Omental fat pad (tissue), 4 donors: ENCODE data around the gene CUBN. TPM values are rescaled to one million over a fixed set of nuclear protein-coding genes. Genes with fewer than 3 reads are reported as not detected.

Experiments used
- ATAC-seq: fragments of 150-250 bp; one replicate; pipeline ENCODE4 v1.9.1; 2016; ENCODE audit warnings: mild to moderate bottlenecking, moderate library complexity; ENCODE audit not compliant: low FRiP score
- DNase-seq: peaks from one replicate; pipeline ENCODE4 v3.0.0-alpha.2; 2019; ENCODE audit warnings: low spot score
- CTCF ChIP-seq, 3 donors: fragments of 450-650 bp; IDR thresholded peaks; one replicate each; pipeline ENCODE4 v1.5.1; 2016 to 2017; ENCODE audit warnings: antibody characterized with exemption in 3 of 3, mild to moderate bottlenecking in 3 of 3, moderate library complexity in 2 of 3
- total RNA-seq, 4 donors: library from RNA; depleted of rRNA; stranded (reverse); fragments of >200 nt; gene quantifications; one replicate each; pipeline ENCODE4 v1.1.0, GENCODE V29; 2016

The CUBN gene
- total RNA-seq, 4 donors from 2014 or later, result 1.6 to 4.5 (median 2.2) TPM

GRCh38 chr10:17053061-17053460 lies 76.5 kb downstream of the CUBN start:
- DNase-seq (no peak), ATAC-seq (no peak)
- no peak for TF ChIP-seq CTCF (IDR thresholded peaks at IDR 0.05)

DNA sequence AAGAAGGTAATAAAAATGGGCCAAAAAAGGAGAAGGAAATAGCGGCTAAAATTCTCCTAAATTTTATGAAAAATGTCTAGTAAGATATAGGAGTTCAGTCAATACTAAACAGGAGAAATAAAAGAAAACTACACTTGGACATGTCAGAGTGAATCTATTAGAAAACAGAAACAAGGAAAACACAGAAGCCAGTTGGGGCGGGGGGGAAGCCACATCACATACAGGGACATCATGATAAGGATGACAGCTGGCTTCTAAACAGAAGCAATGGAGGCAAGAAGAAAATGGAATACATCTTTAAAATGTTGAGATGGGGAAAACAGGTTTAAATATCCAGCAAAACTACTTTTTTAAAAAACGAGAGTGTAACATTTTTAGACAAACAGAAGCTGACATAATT lies 77.8 kb downstream of the CUBN start:
- no peak for DNase-seq
- no peak for TF ChIP-seq CTCF (IDR thresholded peaks at IDR 0.05)

GRCh38 chr10:17049195-17049594 lies 80.4 kb downstream of the CUBN start:
- TF ChIP-seq CTCF (IDR thresholded peaks at IDR 0.05), result no peak
- ATAC-seq (no peak), DNase-seq (no peak)

More for the DNA sequence above, 77.8 kb downstream of the CUBN start:
- ATAC-seq, result no peak

DNA sequence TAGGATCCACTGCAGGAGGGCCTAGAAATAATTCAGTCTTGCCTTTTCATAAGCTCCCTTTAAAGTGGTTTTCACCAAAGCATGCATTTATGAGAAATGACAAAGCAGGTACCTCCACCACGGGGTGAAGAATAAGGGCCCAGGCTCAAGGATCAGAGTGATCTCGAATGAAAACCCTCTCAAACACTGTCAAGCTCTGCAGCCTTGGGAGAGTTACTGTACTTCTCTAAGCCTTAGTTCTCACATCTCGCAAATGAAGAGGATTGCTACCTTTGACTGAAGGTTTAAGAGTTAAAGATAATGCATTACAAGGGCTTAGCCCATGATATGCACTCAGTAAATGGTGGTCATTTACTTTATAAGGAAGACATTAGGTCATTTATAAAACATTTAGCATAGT lies 81.7 kb downstream of the CUBN start:
- DNase-seq, result no peak
- ATAC-seq, result no peak
- no peak for TF ChIP-seq CTCF (IDR thresholded peaks at IDR 0.05)

GRCh38 chr10:17046989-17047388 lies 82.6 kb downstream of the CUBN start:
- no peak for DNase-seq
- TF ChIP-seq CTCF (IDR thresholded peaks at IDR 0.05), result no peak
- no peak for ATAC-seq

DNA sequence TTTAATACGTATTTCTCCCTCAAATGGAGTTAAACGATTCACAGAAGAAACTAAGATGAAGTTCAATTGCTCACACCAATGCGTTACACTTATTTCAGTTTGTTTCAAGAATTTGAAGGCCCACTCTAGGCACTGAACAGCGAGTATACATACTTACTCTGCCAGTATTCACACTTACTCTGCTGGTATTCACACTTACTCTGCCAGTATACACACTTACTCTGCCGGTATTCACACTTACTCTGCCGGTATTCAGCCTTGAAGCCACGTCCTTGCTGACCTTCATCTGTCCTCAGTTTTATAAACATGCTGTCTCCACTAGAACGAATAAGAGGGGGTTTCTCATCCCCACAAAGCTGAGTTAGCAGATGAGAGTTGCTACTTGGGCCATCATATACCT lies 86.0 kb downstream of the CUBN start:
- ATAC-seq, result no peak
- no peak for TF ChIP-seq CTCF (IDR thresholded peaks at IDR 0.05)
- no peak for DNase-seq

DNA sequence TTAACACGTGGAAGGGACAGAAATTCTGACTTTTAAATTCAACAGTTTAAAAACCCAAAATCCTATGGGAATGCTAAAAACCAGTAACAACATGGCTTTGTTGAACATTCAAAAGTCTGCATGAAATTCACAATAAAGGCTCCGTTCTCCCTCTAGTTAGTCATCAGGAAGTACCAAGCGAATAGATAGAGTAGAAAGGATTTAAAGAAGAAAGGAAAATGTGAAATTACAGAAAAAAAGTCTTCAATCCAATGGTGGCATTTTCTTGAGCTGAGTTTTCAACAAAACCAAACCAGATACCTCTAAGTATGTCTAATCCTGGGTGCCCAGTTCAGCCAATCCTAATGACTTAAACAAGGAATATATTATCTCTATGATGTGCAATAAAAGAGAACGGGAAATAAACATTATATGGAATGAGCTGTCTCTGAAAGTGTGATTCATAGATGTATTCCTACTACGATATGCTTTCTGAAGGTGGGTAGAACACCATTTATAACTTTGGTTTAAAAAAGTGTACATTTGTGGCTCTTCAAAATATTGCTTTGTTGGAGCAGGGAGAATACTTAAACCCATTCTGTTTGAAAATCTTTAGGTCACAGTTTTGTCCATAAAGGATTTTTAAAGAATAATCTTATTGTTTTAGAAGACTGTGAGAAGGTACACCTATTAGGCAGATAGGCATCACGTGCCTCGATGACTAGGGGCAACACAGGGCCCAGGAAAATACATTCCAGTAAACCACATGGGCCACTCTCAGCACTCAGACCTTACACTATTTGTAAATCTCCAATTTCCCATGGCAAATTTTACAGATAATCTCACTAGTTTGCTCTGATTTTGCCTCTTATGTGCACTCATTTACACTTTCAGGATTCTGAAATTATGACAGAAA lies 87.7 kb downstream of the CUBN start:
- ATAC-seq (no peak), DNase-seq (no peak)
- no peak for TF ChIP-seq CTCF (IDR thresholded peaks at IDR 0.05)
